ENCODE results near the gene TBC1D3K. TPM values are rescaled to one million over a fixed set of nuclear protein-coding genes. Genes with fewer than 3 reads are reported as not detected.
"Not testable (repeated sequence)": the region's sequence is repeated elsewhere in the genome, so short reads cannot be mapped to it uniquely, and the experiment has no call there.

The TBC1D3K gene
- polyA plus RNA-seq (2012; ENCODE audit: insufficient read depth, insufficient read length, low read depth): not detected

DNA sequence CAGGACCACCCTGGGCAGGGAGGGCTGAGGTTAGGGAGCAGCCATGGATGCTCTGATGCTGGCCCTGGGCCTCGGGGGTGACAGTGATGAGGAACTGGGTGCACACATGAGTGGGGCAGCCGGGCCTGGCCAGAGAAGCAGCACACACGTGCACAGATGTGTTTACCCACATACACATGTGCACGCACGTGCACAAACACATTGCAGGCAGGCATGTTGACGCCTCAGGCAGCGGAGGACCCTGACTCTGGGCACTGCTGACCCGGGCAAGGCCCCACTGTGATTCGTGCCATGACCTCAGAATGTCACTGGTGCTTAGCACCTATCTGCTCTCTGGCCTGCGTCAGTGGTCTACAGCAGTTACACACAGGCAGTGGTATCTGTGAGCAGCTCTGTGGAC, at the start of gene TBC1D3K:
TBC1D3K (plus strand) TSS at position 301 of the 400 bp plus-strand sequence. CDS start 1,585 bp downstream, outside the sequence.
- not testable (repeated sequence) for DNase-seq; H3K9me3 ChIP-seq; H3K36me3 ChIP-seq; H3K4me3 ChIP-seq (ENCODE audit: low read depth, low read length); H3K4me1 ChIP-seq; H3K27me3 ChIP-seq

DNA sequence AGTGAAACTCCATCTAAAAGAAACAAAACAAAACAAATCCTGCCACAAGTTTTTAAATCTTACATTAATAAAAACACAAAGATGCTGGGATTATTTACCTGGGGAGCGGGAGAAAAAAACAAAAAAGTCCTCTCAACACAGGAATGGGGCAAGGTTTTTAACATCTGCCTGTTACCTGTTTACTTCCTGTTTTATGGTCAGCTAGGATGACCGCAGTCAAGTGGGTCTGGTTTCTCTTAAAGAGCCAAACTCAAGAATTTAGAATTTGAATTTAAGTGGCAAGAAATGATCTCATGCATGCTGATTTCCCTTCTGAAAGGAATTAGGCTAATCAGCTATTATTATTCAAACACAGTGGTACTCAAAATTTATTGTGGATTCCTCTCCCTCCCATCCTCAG, 39.7 kb upstream of the TBC1D3K start:
- Histone ChIP-seq H3K27me3 (no peaks in the 10 kb centered on the region; the same call in 1 of the 2 replicates), H3K4me1 (no peaks in the 10 kb centered on the region), H3K9me3 (no peaks in the 10 kb centered on the region), H3K36me3 (no peaks in the 10 kb centered on the region), H3K4me3 (ENCODE audit: low read depth, low read length) (no peak overlapping the region)
- DNase-seq: no peak
- TF ChIP-seq, protein P1, sequence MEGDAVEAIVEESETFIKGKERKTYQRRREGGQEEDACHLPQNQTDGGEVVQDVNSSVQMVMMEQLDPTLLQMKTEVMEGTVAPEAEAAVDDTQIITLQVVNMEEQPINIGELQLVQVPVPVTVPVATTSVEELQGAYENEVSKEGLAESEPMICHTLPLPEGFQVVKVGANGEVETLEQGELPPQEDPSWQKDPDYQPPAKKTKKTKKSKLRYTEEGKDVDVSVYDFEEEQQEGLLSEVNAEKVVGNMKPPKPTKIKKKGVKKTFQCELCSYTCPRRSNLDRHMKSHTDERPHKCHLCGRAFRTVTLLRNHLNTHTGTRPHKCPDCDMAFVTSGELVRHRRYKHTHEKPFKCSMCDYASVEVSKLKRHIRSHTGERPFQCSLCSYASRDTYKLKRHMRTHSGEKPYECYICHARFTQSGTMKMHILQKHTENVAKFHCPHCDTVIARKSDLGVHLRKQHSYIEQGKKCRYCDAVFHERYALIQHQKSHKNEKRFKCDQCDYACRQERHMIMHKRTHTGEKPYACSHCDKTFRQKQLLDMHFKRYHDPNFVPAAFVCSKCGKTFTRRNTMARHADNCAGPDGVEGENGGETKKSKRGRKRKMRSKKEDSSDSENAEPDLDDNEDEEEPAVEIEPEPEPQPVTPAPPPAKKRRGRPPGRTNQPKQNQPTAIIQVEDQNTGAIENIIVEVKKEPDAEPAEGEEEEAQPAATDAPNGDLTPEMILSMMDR (IDR thresholded peaks at IDR 0.05; ENCODE audit: low read depth, low read length): no peak

DNA sequence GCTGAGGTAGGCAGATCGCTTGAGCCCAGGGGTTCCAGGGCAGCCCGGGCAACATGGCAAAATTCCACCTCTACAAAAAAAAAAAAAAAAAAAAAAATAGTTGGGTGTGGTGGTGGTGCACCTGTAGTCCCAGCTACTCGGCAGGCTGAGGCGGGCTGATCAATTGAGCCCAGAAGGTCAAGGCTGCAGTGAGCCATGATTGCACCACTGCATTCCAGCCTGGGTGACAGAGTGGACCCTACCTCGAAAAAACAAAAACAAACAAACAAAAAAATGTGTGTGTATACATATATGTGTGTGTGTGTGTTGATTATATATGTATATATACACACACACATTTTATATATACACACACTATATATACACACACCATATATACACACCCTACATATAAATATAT, 39.1 kb upstream of the TBC1D3K start:
- no peaks in the 10 kb centered on the region; the same call in 1 of the 2 replicates for H3K27me3 ChIP-seq
- TF ChIP-seq, protein P1 (IDR thresholded peaks at IDR 0.05; ENCODE audit: low read depth, low read length): no peak
- H3K4me3 ChIP-seq (ENCODE audit: low read depth, low read length): no peak overlapping the region
- H3K9me3 ChIP-seq: no peaks in the 10 kb centered on the region
- H3K36me3 ChIP-seq: no peaks in the 10 kb centered on the region
- DNase-seq: no peak
- no peaks in the 10 kb centered on the region for H3K4me1 ChIP-seq

DNA sequence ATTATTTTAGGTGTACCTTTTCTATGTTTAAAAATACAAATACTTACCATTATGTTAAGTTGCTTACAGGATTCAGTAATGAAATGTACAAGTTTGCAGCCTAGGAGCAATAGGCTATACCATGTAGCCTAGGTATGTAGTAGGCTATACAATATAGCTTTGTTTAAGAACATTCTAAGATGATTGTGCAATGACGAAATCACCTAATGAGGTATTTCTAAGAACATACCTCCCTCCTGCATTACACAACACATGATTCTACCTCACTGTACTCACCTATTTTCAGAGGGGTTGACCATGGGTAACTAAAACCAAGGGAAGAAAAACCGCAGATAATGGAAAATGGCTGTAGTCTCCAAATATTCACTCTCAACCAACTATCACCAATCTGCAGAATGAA, 35.3 kb upstream of the TBC1D3K start:
- no peaks in the 10 kb centered on the region for H3K4me1 ChIP-seq
- H3K27me3 ChIP-seq: no peaks in the 10 kb centered on the region
- H3K9me3 ChIP-seq: no peaks in the 10 kb centered on the region
- no peak overlapping the region for H3K4me3 ChIP-seq (ENCODE audit: low read depth, low read length)
- TF ChIP-seq, protein P1 (IDR thresholded peaks at IDR 0.05; ENCODE audit: low read depth, low read length): no peak
- no peaks in the 10 kb centered on the region for H3K36me3 ChIP-seq
- DNase-seq: no peak

DNA sequence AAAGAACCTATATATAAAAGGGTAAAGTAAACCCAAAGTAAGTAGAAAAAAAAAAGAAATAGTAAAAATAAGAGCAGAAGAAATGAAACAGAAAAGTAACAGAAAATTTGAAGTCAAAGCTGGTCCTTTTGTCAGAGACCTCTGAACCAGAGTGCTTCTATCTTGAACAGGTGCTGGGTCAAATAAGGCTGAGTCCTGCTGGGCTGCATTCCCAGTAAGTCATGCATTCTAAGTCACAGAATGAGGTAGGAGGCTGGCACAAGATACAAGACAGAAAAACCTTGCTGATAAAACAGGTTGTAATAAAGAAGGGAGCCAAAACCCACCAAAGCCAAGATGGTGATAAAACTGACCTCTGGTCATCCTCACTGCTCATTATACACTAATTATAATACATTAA, 27.3 kb upstream of the TBC1D3K start:
- not testable (repeated sequence) for H3K4me3 ChIP-seq (ENCODE audit: low read depth, low read length); H3K27me3 ChIP-seq; H3K9me3 ChIP-seq; DNase-seq; H3K36me3 ChIP-seq; H3K4me1 ChIP-seq
